Panc1 (cell line): ENCODE results near the gene GPR18. TPM values are rescaled to one million over a fixed set of nuclear protein-coding genes. Genes with fewer than 3 reads are reported as not detected.

ENCODE experiments used
- ATAC-seq: fragments of 200-7000 bp; cut with Tn5 transposase; 2 replicates; pipeline ENCODE4 v1.9.1; 2020; ENCODE audit warnings: mild to moderate bottlenecking, moderate library complexity
- BruUV-seq: library from RNA; stranded (reverse); fragments of 400-500 nt; replicated peaks from 2 replicates; lab custom pipeline; 2021; lab: Mats Ljungman, UMichigan
- CTCF ChIA-PET: fragments of 300-600 bp; sonication (Branson Sonifier 250); formaldehyde crosslinking; loops from one replicate; lab custom pipeline; 2022; ENCODE audit warnings: antibody characterized with exemption; lab: Charles Lee
- POLR2A ChIA-PET: fragments of 300-600 bp; sonication (Branson Sonifier 250); formaldehyde crosslinking; loops from one replicate; lab custom pipeline; 2022; ENCODE audit warnings: antibody characterized with exemption; lab: Charles Lee
- DNase-seq: peaks from one replicate; pipeline ENCODE4 v3.0.0-alpha.2; 2010; ENCODE audit warnings: low read depth, low spot score
- H3K27ac ChIP-seq: 2 replicates; pipeline ENCODE4 v1.5.1; 2011; ENCODE audit warnings: mild to moderate bottlenecking, low read length, inconsistent platforms
- H3K27me3 ChIP-seq: fragments of 200-500 bp; sonication (Bioruptor generic); 2 replicates; pipeline ENCODE4 v1.6.0; 2014; ENCODE audit warnings: low read length, inconsistent platforms; ENCODE audit not compliant: control insufficient read depth, insufficient read depth
- H3K36me3 ChIP-seq: fragments of 200-500 bp; sonication (Bioruptor generic); 2 replicates; pipeline ENCODE4 v1.5.1; 2014; ENCODE audit warnings: inconsistent platforms, mild to moderate bottlenecking, low read length, moderate library complexity; ENCODE audit not compliant: control insufficient read depth, insufficient read depth
- H3K4me1 ChIP-seq: 2 replicates; pipeline ENCODE4 v1.5.1; 2011; ENCODE audit warnings: inconsistent platforms, mild to moderate bottlenecking, low read length, moderate library complexity; ENCODE audit not compliant: control insufficient read depth, insufficient read depth
- H3K4me3 ChIP-seq, 2 experiments: 2 replicates each; pipeline ENCODE4 v1.5.1; 2011 to 2012; ENCODE audit warnings: low read depth in 2 of 2, low read length in 2 of 2, mild to moderate bottlenecking in 2 of 2, inconsistent platforms in 1 of 2, moderate library complexity in 1 of 2
- H3K9me3 ChIP-seq: fragments of 200-500 bp; sonication (Bioruptor generic); 2 replicates; pipeline ENCODE4 v1.5.1; 2014; ENCODE audit warnings: low read depth, mild to moderate bottlenecking, inconsistent platforms, low read length, moderate library complexity; ENCODE audit not compliant: control insufficient read depth, insufficient read depth
- CTCF ChIP-seq: fragments of 450-650 bp; IDR thresholded peaks from 2 replicates; pipeline ENCODE4 v1.5.1; 2017; ENCODE audit warnings: mild to moderate bottlenecking
- POLR2AphosphoS5 ChIP-seq: IDR thresholded peaks from 2 replicates; pipeline ENCODE4 v1.6.1; 2012; ENCODE audit warnings: mild to moderate bottlenecking, low read depth, low read length, moderate library complexity
- SIN3A ChIP-seq: IDR thresholded peaks from 2 replicates; pipeline ENCODE4 v1.6.1; 2012; ENCODE audit warnings: low read depth, mild to moderate bottlenecking, low read length, moderate library complexity, borderline replicate concordance; ENCODE audit not compliant: insufficient read depth
- TCF7L2 ChIP-seq: IDR thresholded peaks from 2 replicates; pipeline ENCODE4 v1.6.1; 2011; ENCODE audit warnings: mild to moderate bottlenecking, low read depth, low read length, inconsistent platforms
- in situ Hi-C: cut with HindIII; loops from 2 replicates; pipeline ENCODE4 v1.10.0; 2016; ENCODE audit warnings: low sequenced_read_pairs, low pct_unique_long_range_greater_than_20kb
- intact Hi-C: fragments of 100-400 bp; cut with micrococcal nuclease; formaldehyde crosslinking; loops from one replicate; pipeline ENCODE4 v1.10.0; 2022; ENCODE audit not compliant: unreplicated experiment
- total RNA-seq: library from RNA; stranded (reverse); gene quantifications from one replicate; pipeline ENCODE4 v1.2.1, GENCODE V29; 2021; ENCODE audit not compliant: unreplicated experiment
- TF ChIP-seq, protein P1 (sequence below), 2 experiments: IDR thresholded peaks; 2 replicates each; pipeline ENCODE4 v1.6.1; 2011 to 2012; ENCODE audit warnings: low read depth in 2 of 2, control low read depth in 1 of 2, low read length in 1 of 2, mild to moderate bottlenecking in 1 of 2, moderate library complexity in 1 of 2; ENCODE audit not compliant: insufficient read depth in 1 of 2

The GPR18 gene
- total RNA-seq, 1 experiment from 2014 or later = not detected

DNA sequence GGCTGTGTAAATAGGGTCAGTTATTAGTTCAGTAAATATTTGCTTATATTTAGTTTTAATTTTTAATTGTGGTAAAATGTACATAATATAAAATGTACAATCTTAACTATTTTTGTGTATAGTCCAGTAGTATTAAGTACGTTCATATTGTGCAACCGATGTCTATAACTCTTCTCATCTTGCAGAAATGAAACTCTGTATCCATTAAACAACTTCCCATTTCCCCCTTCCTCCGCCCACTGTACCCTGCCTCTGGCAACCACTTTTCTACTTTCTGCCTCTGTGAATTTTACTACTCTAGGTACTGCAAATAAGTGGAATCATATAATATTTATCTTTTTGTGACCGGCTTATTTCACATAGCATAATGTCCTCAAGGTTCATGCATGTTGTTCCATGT is 33.1 kb downstream of the GPR18 start:
- Histone ChIP-seq H3K27ac (no peak overlapping the region), H3K27me3 (no peaks in the 10 kb centered on the region), H3K36me3 (no peaks in the 10 kb centered on the region), H3K4me1 (peaks cover 22% of the 10 kb centered on the region), H3K9me3 (no peaks in the 10 kb centered on the region), H3K4me3 (no peak overlapping the region)
- TF ChIP-seq, protein P1, sequence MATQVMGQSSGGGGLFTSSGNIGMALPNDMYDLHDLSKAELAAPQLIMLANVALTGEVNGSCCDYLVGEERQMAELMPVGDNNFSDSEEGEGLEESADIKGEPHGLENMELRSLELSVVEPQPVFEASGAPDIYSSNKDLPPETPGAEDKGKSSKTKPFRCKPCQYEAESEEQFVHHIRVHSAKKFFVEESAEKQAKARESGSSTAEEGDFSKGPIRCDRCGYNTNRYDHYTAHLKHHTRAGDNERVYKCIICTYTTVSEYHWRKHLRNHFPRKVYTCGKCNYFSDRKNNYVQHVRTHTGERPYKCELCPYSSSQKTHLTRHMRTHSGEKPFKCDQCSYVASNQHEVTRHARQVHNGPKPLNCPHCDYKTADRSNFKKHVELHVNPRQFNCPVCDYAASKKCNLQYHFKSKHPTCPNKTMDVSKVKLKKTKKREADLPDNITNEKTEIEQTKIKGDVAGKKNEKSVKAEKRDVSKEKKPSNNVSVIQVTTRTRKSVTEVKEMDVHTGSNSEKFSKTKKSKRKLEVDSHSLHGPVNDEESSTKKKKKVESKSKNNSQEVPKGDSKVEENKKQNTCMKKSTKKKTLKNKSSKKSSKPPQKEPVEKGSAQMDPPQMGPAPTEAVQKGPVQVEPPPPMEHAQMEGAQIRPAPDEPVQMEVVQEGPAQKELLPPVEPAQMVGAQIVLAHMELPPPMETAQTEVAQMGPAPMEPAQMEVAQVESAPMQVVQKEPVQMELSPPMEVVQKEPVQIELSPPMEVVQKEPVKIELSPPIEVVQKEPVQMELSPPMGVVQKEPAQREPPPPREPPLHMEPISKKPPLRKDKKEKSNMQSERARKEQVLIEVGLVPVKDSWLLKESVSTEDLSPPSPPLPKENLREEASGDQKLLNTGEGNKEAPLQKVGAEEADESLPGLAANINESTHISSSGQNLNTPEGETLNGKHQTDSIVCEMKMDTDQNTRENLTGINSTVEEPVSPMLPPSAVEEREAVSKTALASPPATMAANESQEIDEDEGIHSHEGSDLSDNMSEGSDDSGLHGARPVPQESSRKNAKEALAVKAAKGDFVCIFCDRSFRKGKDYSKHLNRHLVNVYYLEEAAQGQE (IDR thresholded peaks at IDR 0.05; ENCODE audit: insufficient read depth in 1 of 2, low read depth in 2 of 2, low read length in 1 of 2) = no peak
- TF ChIP-seq TCF7L2 (no peak), POLR2AphosphoS5 (no peak), SIN3A (no peak), CTCF (no peak)
- BruUV-seq = no TSS peak
- in situ Hi-C loops = no loop called here
- intact Hi-C loops = no loop called here
- ATAC-seq = no peak
- no peak for DNase-seq
- ChIA-PET POLR2A (no interaction called here), CTCF (no interaction called here)

- intact Hi-C loops = no loop called here
- ATAC-seq (no peak), DNase-seq (no peak)
- no peaks in the 10 kb centered on the region for H3K36me3 ChIP-seq
- TF ChIP-seq POLR2AphosphoS5 = no peak
- TF ChIP-seq TCF7L2 = no peak
- TF ChIP-seq SIN3A = no peak
- no peak for TF ChIP-seq CTCF
- TF ChIP-seq, protein P1 (IDR thresholded peaks at IDR 0.05; ENCODE audit: insufficient read depth in 1 of 2, low read depth in 2 of 2, low read length in 1 of 2) = no peak
- H3K9me3 ChIP-seq = no peaks in the 10 kb centered on the region
- H3K4me1 ChIP-seq = peaks cover 14% of the 10 kb centered on the region
- H3K27me3 ChIP-seq = no peaks in the 10 kb centered on the region
- CTCF ChIA-PET = no interaction called here
- no peak overlapping the region for H3K4me3 ChIP-seq
- H3K27ac ChIP-seq = no peak overlapping the region
- POLR2A ChIA-PET = no interaction called here
- no TSS peak for BruUV-seq
- in situ Hi-C loops = no loop called here
Measured at GRCh38 chr13:99224021-99224420, 34.2 kb downstream of the GPR18 start.
